Duodenal mucosa (tissue), 2 donors: ENCODE results near the gene RBM33.

Experiments
- H3K27ac ChIP-seq: one replicate; pipeline ENCODE4 v1.7.0; 2013; ENCODE audit warnings: low read depth, low read length
- H3K27me3 ChIP-seq, 2 donors: one replicate each; pipeline ENCODE4 v1.7.0; 2013; ENCODE audit warnings: low read length in 2 of 2, control low read depth in 1 of 2; ENCODE audit not compliant: insufficient read depth in 2 of 2, control insufficient read depth in 1 of 2
- H3K36me3 ChIP-seq, 2 donors: one replicate each; pipeline ENCODE4 v1.7.0; 2013; ENCODE audit warnings: low read length in 2 of 2, control low read depth in 1 of 2; ENCODE audit not compliant: insufficient read depth in 2 of 2, control insufficient read depth in 1 of 2
- H3K4me1 ChIP-seq, 2 donors: one replicate each; pipeline ENCODE4 v1.7.0; 2013; ENCODE audit warnings: low read length in 2 of 2, control low read depth in 1 of 2; ENCODE audit not compliant: insufficient read depth in 2 of 2, control insufficient read depth in 1 of 2
- H3K4me3 ChIP-seq, 2 donors: one replicate each; pipeline ENCODE4 v1.7.0; 2013; ENCODE audit warnings: low read length in 2 of 2, low read depth in 1 of 2
- H3K9ac ChIP-seq, 2 donors: one replicate each; pipeline ENCODE4 v1.7.0; 2013; ENCODE audit warnings: low read length in 2 of 2, low read depth in 1 of 2
- H3K9me3 ChIP-seq, 2 donors: one replicate each; pipeline ENCODE4 v1.7.0; 2013; ENCODE audit warnings: low read length in 2 of 2, control low read depth in 1 of 2; ENCODE audit not compliant: control insufficient read depth in 1 of 2

Gene RBM33

GRCh38 chr7:155821851-155822250 is 177.4 kb downstream of the RBM33 start:
- Histone ChIP-seq H3K36me3 (no peaks in the 10 kb centered on the region), H3K27me3 (no peaks in the 10 kb centered on the region), H3K9ac (no peak overlapping the region), H3K9me3 (no peaks in the 10 kb centered on the region), H3K27ac (no peak overlapping the region), H3K4me3 (no peak overlapping the region), H3K4me1 (peaks cover 12 to 13% of the 10 kb centered on the region in 2 donors)

GRCh38 chr7:155824227-155824886 is 179.9 kb downstream of the RBM33 start:
- Histone ChIP-seq H3K36me3 (no peaks in the 10 kb centered on the region), H3K4me3 (peak overlapping the region in 1 of 2 donors; percentile 17), H3K4me1 (peaks cover 12 to 17% of the 10 kb centered on the region in 2 donors), H3K9me3 (no peaks in the 10 kb centered on the region), H3K9ac (no peak overlapping the region), H3K27me3 (no peaks in the 10 kb centered on the region), H3K27ac (no peak overlapping the region)

- Histone ChIP-seq H3K36me3 (no peaks in the 10 kb centered on the region), H3K27ac (no peak overlapping the region), H3K9me3 (no peaks in the 10 kb centered on the region), H3K4me1 (peaks cover 12 to 17% of the 10 kb centered on the region in 2 donors), H3K27me3 (no peaks in the 10 kb centered on the region), H3K4me3 (no peak overlapping the region), H3K9ac (no peak overlapping the region)
Observed at GRCh38 chr7:155825336-155825735, 180.9 kb downstream of the RBM33 start.

- Histone ChIP-seq H3K27ac (no peak overlapping the region), H3K9ac (no peak overlapping the region), H3K9me3 (no peaks in the 10 kb centered on the region), H3K27me3 (no peaks in the 10 kb centered on the region), H3K36me3 (no peaks in the 10 kb centered on the region), H3K4me1 (peaks cover 5 to 11% of the 10 kb centered on the region in 2 donors), H3K4me3 (no peak overlapping the region)
Observed at GRCh38 chr7:155829796-155830470, 185.5 kb downstream of the RBM33 start.
